IPS-NIHi7 (cell line): ENCODE results near the gene ARL6IP6.
A peak's percentile ranks its signal among the peaks of the same experiment; 100 is the strongest.

Experiments used
- DNase-seq: peaks from one replicate; pipeline ENCODE4 v3.0.0; 2012; ENCODE audit warnings: mixed read lengths; ENCODE audit errors: extremely low spot score

ARL6IP6 gene

GRCh38 chr2:152718076-152718908, at the start of gene ARL6IP6:
ARL6IP6 (plus strand) TSS chr2:152718620; CDS start chr2:152718625, 5 bp downstream.
- peak; percentile 88 for DNase-seq

- DNase-seq = no peak
Measured at GRCh38 chr2:152674334-152674733, 44.1 kb upstream of the ARL6IP6 start.

GRCh38 chr2:152676461-152676860, 42.0 kb upstream of the ARL6IP6 start:
- DNase-seq = no peak

GRCh38 chr2:152678808-152679207, 39.6 kb upstream of the ARL6IP6 start:
- DNase-seq = no peak

- DNase-seq = no peak
Measured at GRCh38 chr2:152682663-152683062, 35.8 kb upstream of the ARL6IP6 start.

- DNase-seq = no peak
Measured at GRCh38 chr2:152683400-152683799, 35.0 kb upstream of the ARL6IP6 start.

- DNase-seq = no peak
Measured at GRCh38 chr2:152686321-152686720, 32.1 kb upstream of the ARL6IP6 start.

GRCh38 chr2:152693033-152693432, 25.4 kb upstream of the ARL6IP6 start:
- no peak for DNase-seq

- no peak for DNase-seq
Measured at GRCh38 chr2:152694161-152694661, 24.2 kb upstream of the ARL6IP6 start.

- no peak for DNase-seq
Measured at GRCh38 chr2:152695763-152696162, 22.7 kb upstream of the ARL6IP6 start.

- no peak for DNase-seq
Measured at GRCh38 chr2:152696476-152696875, 21.9 kb upstream of the ARL6IP6 start.

- DNase-seq = no peak
Measured at GRCh38 chr2:152701198-152701597, 17.2 kb upstream of the ARL6IP6 start.

- DNase-seq = no peak
Measured at GRCh38 chr2:152706477-152707021, 11.9 kb upstream of the ARL6IP6 start.

GRCh38 chr2:152708742-152709141, 9.7 kb upstream of the ARL6IP6 start:
- DNase-seq = no peak

- DNase-seq = no peak
Measured at GRCh38 chr2:152710713-152711112, 7.7 kb upstream of the ARL6IP6 start.

GRCh38 chr2:152715112-152715511, 3.3 kb upstream of the ARL6IP6 start:
- DNase-seq = no peak

- peak; percentile 31 for DNase-seq
Measured at GRCh38 chr2:152715854-152716428, 2.5 kb upstream of the ARL6IP6 start.

GRCh38 chr2:152716805-152717227, 1.6 kb upstream of the ARL6IP6 start:
- peak; percentile 14 for DNase-seq

- peak; percentile 97 for DNase-seq
Measured at GRCh38 chr2:152717228-152718075, 968 bp upstream of the ARL6IP6 start, which contains the start of gene PRPF40A. PRPF40A (minus strand) TSS chr2:152717461; CDS start chr2:152717439, 22 bp downstream.

GRCh38 chr2:152718909-152719645, 657 bp downstream of the ARL6IP6 start:
- DNase-seq = peak; percentile 60

GRCh38 chr2:152720794-152721193, 2.4 kb downstream of the ARL6IP6 start:
- no peak for DNase-seq
